RKO (cell line): Measurements from ENCODE around the gene COX6A1.
A peak's percentile ranks its signal among the peaks of the same experiment; 100 is the strongest.

ENCODE experiments used
- DNase-seq: peaks from one replicate; pipeline ENCODE4 v3.0.0-alpha.2; 2016; ENCODE audit warnings: low spot score

Gene COX6A1

DNA sequence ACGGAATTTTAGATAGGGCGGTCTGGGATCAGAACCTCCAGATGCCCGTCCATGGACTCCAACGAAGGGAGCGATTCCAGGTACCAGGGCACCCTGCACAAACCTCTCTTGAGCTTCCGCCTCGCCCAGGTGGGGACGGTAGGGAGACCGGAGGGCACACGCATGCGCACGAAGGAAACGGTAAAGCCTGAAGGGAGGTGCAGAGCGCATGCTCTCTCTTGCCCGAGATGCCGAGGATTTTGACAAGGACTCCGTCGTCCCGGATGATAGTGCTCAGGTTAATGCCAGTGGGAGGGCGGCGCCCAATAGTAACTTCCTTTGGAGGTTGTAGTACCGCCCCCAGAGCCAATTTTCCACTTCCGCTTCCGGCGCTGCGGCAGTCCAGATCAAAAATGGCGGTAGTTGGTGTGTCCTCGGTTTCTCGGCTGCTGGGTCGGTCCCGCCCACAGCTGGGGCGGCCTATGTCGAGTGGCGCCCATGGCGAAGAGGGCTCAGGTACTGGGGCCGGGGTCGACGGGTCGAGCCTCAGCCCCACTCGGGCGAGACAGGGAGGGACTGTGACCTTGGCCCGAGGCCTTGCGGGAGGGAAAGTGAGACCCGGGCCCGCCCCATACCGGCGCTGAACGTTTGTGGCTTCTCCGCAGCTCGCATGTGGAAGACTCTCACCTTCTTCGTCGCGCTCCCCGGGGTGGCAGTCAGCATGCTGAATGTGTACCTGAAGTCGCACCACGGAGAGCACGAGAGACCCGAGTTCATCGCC is at the start of gene COX6A1:
COX6A1 (plus strand) TSS at position 379 of the 760 bp plus-strand sequence; CDS start at position 393, 14 bp downstream.
- DNase-seq, result peak; percentile 99

DNA sequence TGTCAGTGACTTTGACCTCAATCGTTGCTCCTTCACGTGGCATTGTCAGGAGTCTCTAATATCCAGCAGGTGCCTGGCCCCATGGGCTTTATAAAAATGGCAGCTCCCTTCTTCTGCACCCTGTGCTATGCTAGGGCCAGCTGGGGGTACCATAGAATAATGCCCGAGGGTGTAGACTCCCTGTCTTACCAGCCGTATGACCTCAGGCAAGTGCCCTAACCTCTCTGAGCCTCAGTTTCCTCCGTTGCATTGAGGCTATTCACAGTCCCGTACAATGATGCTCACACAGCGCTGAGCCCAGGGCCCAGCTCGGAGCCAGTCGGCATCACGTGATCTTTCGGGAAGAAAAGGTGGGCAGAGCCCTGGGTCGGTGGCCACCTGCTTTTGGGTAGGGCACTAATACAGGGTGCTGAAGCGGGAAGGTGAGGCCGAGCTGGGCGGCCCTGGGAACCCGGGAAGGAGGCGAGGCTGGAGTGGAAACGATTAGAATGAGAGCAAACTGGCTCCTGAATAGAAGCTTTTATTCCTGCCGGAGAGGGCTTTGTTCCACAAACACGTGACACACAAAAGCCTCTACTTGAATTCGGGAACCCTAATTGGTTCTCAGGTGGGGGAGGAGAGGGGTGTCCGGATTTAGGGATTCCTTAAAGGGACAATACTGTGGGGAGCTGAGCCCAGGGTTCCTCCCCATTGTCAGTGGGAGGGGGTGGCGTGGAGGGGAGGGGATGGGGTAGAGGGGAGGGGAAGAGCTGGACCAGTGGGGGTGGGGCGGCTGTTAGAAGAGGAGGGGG is 49.0 kb upstream of the COX6A1 start:
- DNase-seq, result no peak

DNA sequence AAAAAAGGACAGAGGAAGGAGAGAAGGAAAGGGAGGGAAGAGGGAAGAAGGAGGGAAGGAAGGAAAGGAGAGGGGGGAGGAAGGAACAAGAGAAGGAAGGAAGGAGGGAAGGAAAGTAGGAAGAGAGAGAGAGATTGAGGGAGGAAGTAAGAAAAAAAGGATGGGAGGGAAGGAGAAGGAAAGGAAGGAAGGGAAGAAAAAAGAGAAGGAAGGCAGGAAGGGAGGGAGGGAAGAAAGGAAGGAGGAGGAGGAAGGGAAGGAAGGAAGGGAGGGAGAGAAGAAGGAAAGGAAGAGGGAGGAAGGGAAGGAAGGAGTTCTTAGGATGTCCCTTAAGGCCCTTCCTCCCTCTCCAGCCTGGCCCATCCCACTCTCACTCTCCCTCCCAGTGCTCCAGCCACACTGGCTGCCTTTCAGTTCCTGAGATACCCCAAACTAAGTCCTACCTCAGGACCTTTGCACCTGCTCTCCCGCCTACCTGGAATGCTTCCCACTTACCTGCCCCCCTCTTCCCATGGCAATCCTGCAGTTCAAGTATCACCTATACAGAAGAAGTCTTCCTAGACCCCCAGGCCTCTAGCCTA is 47.3 kb upstream of the COX6A1 start:
- no peak for DNase-seq

DNA sequence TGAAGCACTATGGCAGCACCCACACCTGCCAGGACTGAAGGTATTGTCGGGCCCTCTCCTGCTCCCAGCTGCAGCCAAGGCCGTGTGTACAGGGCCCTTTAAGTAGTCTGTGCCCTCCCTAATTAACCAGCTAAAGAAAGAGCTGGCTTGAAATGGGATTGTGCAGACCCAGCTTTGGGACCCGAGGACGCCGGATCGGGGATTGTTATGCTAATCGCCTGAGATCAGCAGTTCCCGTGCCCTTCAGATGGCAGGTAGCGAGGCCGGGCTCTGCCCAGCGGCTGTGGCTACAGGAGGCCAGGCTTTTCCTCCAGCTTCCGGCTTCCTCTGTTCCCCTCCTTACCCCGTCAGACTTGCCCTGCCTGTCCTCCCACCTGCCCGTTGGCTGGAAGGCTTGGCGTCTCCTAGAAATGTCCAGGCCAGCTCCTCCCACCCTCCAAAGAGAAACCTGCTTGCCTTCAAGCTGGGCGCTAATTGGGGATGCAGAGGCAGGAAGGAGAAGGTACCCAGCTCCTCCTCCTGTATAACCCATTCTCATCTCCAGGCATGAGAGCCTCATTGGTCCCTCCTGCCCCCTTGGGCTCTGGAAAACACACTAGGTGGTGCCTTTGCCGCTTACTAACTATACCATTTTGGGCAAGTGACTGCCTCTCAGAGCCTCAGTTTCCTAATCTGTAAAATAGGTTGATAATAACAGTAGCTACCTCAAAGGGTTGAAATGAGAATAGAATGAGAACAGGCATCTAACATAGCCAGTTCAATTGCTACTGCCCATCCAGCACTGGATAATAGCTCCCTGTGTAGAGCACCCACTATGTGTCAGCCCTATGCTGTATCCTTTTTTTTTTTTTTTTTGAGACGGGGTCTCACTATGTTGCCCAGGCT is 43.2 kb upstream of the COX6A1 start:
- DNase-seq, result no peak

DNA sequence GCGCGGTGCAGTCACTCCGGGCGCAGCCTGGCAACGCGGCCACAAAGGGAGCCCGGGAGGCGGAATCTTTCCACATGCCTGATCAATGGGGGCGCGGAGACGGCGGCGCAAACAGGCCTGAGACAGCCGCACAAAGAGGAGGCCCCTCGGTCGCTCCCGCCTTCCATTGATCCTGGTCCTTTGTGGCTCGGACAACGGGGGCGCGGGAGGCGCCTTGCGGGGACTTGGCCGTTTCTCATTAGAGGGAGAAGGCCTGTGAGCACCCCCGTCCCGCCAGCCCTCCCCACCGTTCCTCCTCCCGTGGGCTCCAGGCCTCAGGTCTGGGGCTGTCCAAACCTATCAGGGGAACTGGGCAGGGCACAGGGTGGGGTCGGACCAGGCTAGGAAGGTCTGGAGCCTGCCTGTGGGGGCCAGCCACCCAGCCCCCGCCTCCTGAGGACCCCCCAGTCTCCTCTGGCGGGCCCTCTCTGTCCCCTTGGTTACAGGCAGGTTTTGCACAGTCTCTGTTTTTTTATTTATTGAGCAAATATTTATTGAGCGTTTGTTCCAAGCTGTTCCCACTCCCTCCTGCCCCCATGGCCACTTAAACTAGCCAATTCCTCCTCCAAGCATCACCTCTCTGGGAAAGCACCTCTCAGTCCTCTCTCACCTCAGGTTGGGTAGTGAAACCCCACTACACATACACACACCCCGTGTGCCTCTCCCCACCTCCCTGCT is 39.9 kb upstream of the COX6A1 start:
- no peak for DNase-seq

DNA sequence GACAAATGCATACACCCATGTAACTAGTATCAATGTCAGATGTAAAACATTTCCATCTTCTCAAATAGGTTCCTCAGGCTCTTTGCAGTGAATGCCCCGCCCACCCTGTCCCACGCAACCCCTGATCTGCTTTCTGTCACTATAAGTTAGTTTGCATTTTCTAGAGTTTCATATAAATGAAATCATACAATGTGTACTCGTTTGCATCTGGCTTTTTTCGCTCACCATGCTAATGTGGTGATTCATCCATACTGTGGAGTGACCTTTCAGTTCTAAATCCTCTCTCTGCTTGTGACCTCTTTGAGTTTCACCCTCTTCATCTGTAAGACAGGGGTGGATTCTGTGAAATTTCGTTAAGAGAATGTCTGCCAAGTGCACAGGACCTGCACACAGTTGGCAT is 38.4 kb upstream of the COX6A1 start:
- DNase-seq, result peak; percentile 29

DNA sequence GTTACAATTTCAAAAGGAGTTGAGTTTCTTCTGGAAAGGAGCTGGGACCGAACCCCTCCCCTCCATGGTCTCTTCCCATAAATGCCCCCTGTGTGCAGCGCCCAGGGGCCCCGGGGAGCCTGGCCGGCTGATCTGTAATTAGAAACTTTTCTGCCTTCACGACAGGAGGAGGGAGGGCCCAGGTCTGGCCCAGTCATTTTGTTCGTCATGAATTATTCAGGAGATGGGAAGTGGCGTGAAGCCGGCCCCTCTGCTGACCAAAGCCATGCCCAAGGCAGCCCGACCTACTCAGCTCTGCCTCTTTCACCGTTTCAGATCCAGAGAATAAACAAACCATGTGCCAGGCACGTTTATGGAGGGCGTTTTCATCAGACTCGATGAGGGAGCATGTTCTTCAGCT is 35.7 kb upstream of the COX6A1 start:
- no peak for DNase-seq

DNA sequence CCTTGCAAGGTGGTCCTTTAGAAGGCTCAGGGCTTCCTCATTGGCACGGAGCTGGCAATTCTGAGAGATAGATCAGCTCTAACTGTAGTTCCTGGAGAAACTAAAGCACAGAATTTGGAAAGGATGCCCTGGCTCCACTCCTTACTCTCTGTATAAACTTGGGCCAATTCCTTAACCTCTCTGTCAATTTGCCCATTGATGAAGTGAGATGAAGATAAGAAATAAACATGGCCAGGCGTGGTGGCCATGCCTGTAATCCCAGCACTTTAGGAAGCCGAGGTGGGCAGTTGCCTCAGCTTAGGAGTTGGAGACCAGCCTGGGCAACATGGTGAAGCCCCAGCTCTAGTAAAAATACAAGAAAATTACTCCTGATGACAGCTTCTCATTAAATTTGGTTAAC is 34.0 kb upstream of the COX6A1 start:
- DNase-seq, result no peak

DNA sequence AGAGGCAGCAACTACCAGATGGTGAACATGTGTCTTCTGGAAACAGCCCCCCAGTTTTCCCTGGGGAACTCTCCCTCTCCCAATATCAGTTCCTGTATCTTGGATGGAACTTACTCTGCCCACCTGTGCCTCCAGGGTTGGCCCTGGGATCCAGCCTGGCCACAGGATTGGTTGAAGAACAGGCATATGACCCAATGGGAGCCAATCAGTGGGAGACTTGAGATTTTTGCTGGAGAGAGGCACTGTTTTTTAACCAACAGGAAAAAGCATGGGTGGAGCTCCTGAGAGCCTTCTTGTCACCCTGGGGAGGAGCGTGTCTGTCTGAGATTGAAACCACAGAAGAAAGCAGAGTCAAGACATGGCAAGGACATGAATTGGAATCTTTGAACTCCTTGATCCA is 33.6 kb upstream of the COX6A1 start:
- no peak for DNase-seq

DNA sequence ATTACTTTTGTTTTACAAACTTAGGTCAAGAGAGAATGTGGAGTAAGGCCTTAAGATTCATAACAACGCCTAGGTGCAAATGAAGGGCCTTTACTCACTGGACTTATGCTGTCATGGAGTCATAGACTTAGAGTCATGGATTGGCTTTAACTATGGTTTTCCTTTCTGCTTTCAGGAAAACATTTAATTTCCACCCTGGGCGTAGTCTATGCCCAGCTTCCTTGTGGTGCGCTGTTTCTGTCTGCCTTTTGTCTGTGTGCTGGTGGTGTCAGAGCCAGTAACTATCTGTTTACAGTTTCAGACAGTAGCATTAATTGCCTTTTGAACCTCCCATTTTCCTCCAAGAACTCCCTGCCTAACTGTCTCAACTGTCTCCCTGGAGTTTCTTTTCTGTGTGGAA is 31.8 kb upstream of the COX6A1 start:
- DNase-seq, result no peak

DNA sequence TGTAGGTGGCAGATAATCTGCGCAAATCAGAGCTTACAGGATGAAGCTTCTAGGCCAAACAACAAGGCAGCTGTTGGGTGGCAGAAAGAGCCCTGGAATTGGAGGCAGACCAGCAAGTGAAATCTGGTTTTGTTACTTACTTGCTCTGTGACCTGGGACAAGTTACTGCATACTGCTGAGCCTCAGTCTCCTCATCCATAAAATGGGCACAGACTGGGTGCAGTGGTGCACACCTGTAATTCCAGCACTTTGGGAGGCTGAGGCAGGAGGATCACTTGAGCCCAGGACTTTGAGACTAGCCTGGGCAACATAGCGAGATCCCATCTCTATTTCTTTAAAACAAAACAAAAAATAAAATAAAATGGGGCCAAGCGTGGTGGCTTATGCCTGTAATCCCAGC is 31.4 kb upstream of the COX6A1 start:
- DNase-seq, result no peak

DNA sequence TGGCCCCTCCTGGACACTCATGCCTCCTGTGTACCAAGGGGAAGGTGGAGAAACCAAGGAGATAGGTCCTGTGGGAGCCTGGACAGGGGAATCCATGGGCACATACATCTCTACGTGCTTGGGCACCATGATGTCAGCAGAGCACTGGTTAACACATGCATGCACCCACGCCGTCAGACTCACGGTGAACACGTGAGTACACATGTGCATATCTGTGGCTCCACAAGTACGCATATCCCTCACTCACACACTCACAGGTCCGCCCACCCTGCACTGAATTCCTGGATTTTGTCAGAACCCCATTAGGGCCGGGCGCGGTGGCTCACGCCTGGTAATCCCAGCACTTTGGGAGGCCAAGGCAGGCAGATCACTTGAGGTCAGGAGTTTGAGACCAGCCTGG is 29.1 kb upstream of the COX6A1 start:
- no peak for DNase-seq

DNA sequence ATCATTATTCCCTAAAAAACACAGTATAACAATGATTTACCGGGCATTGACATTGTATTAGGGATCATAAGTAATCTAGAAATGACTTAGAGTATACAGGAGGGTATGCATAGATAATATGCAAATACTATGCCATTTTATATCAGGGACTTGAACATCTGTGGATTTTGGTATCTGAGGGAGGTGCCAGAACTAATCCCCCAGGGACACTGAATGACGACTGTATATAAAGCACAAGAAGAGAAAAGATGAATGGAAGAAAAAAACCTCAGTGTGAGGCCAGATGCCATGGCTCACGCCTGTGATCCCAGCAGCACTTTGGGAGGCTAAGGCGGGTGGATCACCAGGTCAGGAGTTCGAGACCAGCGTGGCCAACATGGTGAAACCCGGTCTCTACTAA is 25.5 kb upstream of the COX6A1 start:
- no peak for DNase-seq

DNA sequence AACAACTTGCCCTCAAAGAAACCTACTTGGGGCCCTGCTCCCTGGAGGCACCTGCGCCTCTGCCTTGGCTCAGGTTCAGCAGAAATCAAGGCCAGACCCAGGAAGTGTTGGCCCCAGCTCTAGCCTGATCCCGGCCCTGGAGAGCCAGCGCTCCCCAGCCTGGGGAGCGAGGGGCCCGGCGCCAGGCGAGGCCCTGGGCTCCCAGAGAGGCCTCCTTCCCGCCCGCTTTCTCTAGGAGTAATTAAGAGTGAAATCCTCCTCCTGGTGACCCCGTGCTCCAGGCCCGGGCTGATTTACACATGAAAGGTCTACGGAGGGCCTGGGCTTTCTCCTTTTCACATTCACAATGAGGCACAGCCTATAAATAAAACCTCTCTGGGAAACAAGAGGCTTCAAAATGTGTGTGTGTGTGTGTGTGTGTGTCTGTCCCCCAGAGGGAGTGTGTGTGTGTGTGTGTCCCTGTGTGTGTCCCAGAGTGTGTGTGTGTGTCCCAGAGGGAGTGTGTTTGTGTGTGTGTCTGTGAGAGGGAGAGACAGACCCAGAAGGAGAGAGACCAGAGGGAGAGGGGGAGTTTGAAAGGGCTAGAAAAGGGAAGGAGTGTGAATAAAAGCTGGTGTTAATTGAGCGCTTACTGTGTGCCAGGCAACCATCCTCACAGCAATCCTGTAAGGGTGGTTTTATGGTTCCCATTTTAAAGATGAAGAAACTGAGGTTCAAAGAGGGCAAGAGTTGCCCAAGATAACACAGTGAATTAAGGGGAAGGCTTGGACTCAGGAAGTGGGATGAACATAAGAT is 23.8 kb upstream of the COX6A1 start:
- DNase-seq, result no peak

DNA sequence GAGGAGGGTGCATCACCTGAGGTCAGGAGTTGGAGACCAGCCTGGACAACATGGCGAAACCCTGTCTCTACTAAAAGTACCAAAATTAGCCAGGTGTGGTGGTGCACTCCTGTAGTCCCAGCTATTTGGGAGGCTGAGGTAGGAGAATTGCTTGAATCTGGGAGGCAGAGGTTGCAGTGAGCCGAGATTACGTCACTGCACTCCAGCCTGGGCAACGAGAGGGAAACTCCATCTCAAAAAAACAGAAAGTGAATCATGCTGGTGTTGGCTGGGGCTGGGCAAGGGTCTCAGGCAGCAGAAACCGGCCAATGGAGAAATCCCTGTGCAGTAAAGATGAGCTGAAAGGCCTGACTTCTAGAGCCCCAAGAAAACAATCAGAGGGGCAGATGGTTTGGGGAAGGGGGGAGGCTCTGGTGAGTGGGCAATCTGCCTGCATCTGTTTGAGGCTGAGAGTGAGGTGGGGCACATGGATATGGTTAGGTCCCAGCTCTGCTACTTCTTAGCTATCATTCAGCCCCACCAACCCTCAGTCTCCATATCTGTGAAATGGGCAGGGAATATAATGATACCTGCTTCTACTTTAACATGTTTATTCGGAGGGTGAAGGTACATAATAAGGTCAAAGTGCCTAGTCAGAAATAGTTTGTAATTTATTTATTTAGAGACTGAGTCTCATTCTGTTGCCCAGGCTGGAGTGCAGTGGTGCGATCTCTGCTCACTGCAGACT is 21.3 kb upstream of the COX6A1 start:
- DNase-seq, result no peak

DNA sequence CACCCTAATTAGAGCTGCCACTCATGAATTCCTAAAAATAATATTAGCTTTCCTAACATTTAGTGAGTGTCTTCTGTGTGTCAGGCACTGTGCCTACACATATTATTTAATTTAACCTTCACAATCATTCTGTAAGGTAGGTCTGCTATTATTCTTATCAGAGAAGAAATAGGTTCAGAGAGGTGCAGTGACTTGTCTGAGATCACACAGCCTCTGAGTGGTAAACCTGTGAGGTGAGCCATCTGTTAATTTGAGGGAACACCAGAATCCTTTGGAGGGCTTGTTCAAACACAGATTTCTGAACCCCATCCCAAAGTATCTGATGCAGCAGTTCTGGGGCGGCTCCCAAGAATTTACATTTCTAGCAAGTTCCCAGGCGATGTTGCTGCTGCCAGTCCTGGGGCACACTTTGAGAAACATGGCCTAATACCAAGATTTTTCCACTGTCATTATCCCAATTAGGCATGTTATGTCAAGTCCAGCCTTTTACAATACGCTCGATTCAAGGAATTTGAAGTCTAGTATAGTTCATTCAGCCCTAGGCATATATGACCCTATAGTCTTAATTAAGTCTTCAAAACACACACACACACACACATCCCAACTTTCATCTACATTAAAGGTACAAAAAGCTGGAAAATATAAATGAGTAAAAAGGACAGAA is 19.9 kb upstream of the COX6A1 start:
- DNase-seq, result no peak

DNA sequence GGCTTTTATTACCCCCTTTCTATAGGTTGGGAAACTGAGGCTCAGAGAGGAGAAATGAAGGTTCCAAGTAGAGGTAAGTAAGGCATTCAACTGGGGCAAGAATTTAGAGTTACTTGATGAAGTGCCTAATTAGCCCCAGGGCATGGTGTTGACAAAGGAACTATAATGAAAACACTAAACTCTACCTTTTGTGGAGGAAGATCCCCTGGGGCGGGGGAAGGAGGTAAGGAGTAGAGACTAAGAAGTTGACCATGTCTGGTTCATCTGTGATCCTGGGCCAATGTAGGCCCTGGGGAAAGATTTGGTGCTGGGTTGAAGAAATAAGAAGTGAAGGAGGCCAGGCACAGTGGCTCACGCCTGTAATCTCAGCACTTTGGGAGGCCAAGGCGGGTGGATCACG is 16.2 kb upstream of the COX6A1 start:
- DNase-seq, result no peak

DNA sequence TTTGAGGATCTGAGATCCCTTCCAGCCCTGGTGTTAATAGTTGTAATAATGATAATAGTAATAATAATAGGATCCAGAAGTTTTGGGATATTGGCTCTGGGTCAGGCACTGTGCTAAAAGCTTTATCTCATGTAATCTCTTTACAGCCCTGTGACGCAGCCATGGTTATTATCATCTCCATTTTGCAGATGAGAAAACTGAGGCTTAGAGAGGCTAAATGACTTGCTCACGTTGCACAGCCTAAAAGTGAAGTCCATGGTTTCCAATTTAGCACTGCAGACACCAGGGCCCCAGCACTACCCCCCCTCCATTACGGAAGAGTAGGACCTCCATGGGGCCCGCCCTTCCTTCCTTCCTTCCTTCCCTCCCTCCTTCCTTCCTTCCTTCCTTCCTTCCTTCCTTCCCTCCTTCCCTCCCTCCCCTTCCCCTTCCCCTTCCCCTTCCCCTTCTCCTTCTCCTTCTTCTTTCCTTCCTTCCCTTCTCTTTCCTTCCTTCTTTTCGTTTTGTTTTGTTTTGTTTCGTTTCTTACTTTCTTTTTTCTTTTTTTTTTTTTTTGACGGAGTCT is 14.9 kb upstream of the COX6A1 start:
- DNase-seq, result no peak

DNA sequence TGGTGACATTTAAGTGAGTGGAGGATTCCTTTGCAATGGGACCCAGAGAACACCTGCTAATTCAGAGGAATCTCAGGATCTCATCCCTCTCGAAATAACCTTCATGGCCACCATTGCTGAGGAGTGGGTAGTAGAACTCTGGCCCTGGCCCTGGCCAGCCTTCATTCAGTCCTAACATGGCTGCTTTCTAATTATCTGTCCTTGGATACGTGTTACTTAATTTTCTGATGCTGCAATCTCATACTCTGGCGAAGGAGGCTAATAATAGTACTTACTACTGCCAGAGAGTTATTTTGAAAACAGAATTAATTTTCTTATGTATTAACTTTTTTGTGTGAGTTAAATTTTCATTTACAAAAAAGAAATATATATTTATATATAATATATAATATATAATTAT is 12.1 kb upstream of the COX6A1 start:
- DNase-seq, result no peak
